K562 (cell line): Measurements from ENCODE around the gene PDZK1IP1. TPM values are rescaled to one million over a fixed set of nuclear protein-coding genes. Genes with fewer than 3 reads are reported as not detected.

Experiments
- CEBPZ ChIP-seq: fragments of 150-350 bp; IDR thresholded peaks from 2 replicates; pipeline ENCODE4 v1.6.1; 2014; ENCODE audit warnings: low read depth, mild to moderate bottlenecking, low read length, borderline replicate concordance
- GTF3C2 ChIP-seq: IDR thresholded peaks from 3 replicates; pipeline ENCODE4 v1.6.1; 2011; ENCODE audit warnings: borderline replicate concordance, mild to moderate bottlenecking, moderate library complexity; ENCODE audit not compliant: insufficient read length; ENCODE audit errors: extremely low read depth
- HBP1 ChIP-seq: fragments of 450-650 bp; formaldehyde crosslinking; IDR thresholded peaks from 2 replicates; pipeline ENCODE4 v1.4.0; 2022; ENCODE audit warnings: missing genetic modification characterization
- HDAC3 ChIP-seq: fragments of 450-650 bp; IDR thresholded peaks from 2 replicates; pipeline ENCODE4 v1.6.1; 2018; ENCODE audit warnings: borderline replicate concordance, mild to moderate bottlenecking, moderate library complexity; ENCODE audit not compliant: partially characterized antibody
- HMG20A ChIP-seq: fragments of 450-650 bp; formaldehyde crosslinking; conservative IDR thresholded peaks from 2 replicates; pipeline ENCODE4 v1.4.0; 2020; ENCODE audit warnings: mild to moderate bottlenecking, mixed read lengths
- KLF16 ChIP-seq: IDR thresholded peaks from 2 replicates; pipeline ENCODE4 v1.6.1; 2016; ENCODE audit warnings: antibody characterized with exemption
- ZHX1 ChIP-seq: fragments of 150-350 bp; conservative IDR thresholded peaks from 2 replicates; pipeline ENCODE4 v1.6.1; 2014; ENCODE audit warnings: low read length
- ZNF311 ChIP-seq: fragments of 250-450 bp; sonication (Bioruptor Pico); IDR thresholded peaks from 2 replicates; pipeline ENCODE4 v1.4.0; 2020; ENCODE audit warnings: mild to moderate bottlenecking, moderate library complexity
- ZNF695 ChIP-seq: fragments of 450-650 bp; formaldehyde crosslinking; IDR thresholded peaks from 2 replicates; pipeline ENCODE4 v1.4.0; 2020; ENCODE audit warnings: mild to moderate bottlenecking, moderate library complexity
- polyA plus RNA-seq, 8 experiments: library from polyadenylated mRNA; depleted of rRNA in 4 of 8; stranded (reverse) in 5 of 8; unstranded in 3 of 8; fragments of >200 nt; fragmentation: Nextera tagmentation in 2 of 8; fragmentation: Illumina TruSeq in 1 of 8; extraction: Ambion mirVana in 2 of 8; extraction: Trizol in 1 of 8; gene quantifications; 2 replicates each; pipeline versions ENCODE4 v1.2.1 to v1.2.3, GENCODE V29; 2011 to 2014; ENCODE audit warnings: inconsistent platforms in 1 of 8, missing spikeins in 1 of 8
- total RNA-seq, 7 experiments: library from RNA; depleted of rRNA in 6 of 7; stranded (reverse); fragments of >200 nt in 6 of 7; fragmentation: Illumina TruSeq in 2 of 7; extraction: Trizol in 2 of 7; gene quantifications; 2 replicates each; pipeline versions ENCODE4 v1.2.1 to v1.2.3, GENCODE V29; 2011 to 2021; ENCODE audit warnings: low replicate concordance in 1 of 7
- TF ChIP-seq, protein P1 (sequence below), 2 experiments: fragments of 450-650 bp; IDR thresholded peaks; 2 replicates each; pipeline ENCODE4 v1.6.1; 2016
- TF ChIP-seq, protein P2 (sequence below): fragments of 450-650 bp; formaldehyde crosslinking; IDR thresholded peaks from 2 replicates; pipeline ENCODE4 v1.4.0; 2022; ENCODE audit warnings: missing genetic modification characterization

PDZK1IP1 gene
- total and polyA plus RNA-seq, 9 of the 15 experiments (the other 6 are each of a cell fraction or from before 2014, with no cell fraction given), result 0.17 to 0.68 (median 0.53) TPM; not detected in 2

DNA sequence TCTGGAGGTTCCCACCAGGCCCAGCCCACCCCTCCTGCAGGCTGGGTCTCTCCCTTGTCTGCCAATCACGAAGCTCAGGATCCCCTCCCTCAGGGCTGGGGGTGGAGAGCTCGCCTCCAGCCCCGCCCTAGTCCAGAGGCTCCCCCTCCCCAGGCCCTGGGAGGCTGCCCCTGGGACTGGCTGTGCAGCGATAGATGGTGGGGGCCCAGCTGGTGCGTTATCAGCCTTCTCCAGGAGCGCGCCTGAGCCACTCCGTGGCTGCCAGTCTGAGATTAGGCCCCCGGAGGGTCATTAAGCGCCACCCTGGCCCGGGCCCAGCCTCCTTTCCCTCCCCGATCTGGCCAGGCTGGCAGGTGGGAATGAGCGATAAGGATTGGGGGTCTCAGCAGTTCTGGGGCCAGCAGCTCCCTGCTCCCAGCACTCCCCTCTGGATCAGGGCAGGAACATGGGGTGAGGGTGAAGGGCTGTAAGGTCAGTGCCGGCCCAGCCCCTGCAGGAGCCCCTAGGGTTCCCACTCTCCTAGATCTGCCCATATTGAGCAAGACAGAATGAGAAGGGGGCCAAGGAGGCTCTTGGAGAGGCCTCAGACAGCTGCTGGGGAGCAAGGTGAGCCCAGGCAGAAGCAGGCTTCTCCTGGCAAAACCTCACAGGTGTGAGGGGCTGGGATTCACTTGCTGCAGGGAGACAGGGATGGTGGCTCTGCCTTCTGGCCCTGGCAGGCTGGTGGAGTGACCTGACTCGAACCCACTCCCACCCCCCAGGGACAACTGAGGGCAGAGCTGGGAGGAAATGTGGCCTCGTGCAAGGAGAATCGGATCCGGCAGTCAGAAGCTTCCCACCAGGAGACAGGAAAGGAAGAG, 8.5 kb downstream of the PDZK1IP1 start (continued):
- TF ChIP-seq CEBPZ (no peak), KLF16 (peak; percentile 100), HDAC3 (peak; percentile 100), HMG20A (0 out of 2 replicates have a peak, but pooled peaks have one; percentile 55), ZNF695 (CRISPR knock-in tag) (peak; percentile 92; the same call in 1 of the 2 replicates), ZNF311 (CRISPR knock-in tag) (peak; percentile 97), GTF3C2 (no peak), HBP1 (CRISPR knock-in tag) (peak; percentile 98), ZHX1 (no peak)
- TF ChIP-seq, protein P1, sequence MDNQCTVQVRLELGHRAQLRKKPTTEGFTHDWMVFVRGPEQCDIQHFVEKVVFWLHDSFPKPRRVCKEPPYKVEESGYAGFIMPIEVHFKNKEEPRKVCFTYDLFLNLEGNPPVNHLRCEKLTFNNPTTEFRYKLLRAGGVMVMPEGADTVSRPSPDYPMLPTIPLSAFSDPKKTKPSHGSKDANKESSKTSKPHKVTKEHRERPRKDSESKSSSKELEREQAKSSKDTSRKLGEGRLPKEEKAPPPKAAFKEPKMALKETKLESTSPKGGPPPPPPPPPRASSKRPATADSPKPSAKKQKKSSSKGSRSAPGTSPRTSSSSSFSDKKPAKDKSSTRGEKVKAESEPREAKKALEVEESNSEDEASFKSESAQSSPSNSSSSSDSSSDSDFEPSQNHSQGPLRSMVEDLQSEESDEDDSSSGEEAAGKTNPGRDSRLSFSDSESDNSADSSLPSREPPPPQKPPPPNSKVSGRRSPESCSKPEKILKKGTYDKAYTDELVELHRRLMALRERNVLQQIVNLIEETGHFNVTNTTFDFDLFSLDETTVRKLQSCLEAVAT (IDR thresholded peaks at IDR 0.05), result peak; percentile 37 to 49; a peak in 3 of 4 replicates
- TF ChIP-seq, protein P2, sequence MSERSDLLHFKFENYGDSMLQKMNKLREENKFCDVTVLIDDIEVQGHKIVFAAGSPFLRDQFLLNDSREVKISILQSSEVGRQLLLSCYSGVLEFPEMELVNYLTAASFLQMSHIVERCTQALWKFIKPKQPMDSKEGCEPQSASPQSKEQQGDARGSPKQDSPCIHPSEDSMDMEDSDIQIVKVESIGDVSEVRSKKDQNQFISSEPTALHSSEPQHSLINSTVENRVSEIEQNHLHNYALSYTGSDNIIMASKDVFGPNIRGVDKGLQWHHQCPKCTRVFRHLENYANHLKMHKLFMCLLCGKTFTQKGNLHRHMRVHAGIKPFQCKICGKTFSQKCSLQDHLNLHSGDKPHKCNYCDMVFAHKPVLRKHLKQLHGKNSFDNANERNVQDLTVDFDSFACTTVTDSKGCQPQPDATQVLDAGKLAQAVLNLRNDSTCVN (CRISPR knock-in tag), result peak; percentile 97
